HG03097 (cell line): Measurements from ENCODE around the gene ACTRT2.

Experiments
- ATAC-seq: cut with Tn5 transposase; IDR thresholded peaks from one replicate; pipeline ENCODE4 v1.9.1; 2021; ENCODE audit not compliant: unreplicated experiment, low FRiP score

The ACTRT2 gene

DNA sequence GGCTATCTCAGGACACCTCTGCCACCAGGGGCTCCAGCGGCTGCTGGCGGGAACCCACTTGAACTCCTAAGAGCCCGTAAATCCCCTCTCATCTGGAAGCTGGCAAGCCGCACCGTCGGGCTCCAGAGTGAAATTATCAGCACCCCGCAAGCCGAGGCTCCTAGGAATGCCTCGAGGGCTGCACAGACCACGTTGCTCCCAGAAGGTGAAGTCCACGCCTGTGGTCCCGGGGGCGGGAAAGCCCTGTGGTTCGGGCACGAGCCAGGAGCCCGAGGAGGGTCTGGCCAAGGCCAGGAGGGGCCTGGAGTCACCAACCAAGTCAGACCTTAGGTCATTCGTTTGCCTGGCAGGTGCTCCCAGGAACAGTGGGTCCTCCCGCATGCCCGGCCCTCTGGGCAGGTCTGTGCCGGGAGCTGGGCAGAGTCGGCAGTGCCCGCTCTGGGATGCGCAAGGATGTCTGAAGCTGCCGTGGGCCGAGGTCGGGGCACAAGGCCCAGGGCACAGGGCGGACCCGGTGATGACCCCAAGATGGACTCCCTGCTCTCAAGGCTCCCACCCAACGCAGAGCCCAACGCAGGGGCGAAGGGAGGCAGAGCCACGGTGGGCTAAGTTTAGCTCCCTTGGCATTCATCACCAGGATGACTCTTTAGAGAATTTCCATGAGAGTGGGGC lies 8.9 kb downstream of the ACTRT2 start:
- ATAC-seq = no peak

DNA sequence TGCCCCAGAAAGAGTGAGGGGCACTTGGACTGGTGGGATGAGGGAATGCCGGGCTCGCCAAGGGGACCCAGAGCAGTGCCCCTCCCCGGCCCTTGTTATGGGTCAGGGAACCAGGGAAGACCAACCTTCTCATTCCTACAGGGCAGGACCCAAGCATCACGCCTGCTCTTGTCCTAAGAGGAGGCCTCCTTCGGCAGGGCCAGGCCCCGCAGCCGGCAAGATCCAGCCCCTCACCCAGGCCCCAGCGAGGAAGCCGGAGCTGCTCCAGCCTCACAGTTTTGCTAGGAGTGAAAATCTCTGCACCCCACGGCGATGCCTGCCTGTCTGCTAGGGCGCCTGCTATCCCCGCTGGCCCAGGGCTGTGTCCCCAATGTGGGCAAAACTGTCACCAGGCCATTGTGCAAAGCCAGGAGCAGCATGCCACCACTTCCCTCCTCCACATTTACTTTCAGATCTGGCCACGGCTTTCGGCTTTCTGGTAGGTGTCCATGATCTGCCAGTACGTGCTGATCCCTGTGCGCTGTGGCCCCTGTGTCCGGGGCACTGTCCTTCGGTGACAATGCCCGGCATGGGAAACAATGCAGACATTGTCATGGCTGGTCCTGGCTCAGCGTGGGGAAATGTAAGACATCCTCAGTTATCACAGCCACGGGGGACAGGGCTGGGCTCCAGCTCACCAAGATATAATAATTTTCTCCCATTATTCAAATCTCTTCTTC lies 9.6 kb downstream of the ACTRT2 start:
- no peak for ATAC-seq

DNA sequence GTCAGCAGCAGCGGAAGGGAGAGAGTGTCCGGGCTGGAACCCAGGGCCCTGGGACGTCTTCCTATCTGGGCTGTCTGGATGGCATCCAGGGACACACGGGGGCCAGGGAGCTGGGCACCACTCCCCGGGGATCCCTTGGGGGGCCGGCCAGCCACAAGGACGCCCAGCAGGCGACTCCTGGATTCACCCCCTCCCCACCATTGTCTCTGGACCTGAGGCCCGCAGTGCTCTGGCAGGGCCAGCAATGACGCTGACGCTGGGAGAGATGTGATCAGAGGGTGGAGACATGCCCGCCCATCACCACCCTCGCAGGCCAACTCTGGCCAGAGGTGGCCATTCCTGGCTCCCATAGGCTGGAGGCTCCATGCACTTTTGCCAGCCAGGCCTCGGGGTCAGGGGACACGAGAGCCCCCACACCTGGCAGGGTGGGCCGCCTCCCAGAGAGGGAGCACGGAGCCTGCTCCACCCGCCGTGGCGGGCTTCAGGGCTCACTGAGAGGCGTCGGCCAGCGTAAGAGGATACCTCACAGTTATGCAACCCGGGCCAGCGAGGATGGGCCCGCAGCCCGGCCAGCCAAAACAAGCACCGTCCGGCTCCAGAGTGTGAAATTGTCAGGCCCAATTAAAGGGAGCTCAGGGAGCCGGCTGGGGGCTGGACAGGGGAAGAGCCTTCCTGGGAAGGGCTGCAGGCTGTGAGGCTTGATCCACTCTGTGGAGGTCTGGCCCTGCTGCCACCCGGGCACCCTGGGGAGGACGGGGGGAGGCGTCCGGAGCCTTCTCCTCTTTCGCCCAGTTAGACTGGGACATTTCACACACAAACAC lies 10.3 kb downstream of the ACTRT2 start:
- no peak for ATAC-seq

DNA sequence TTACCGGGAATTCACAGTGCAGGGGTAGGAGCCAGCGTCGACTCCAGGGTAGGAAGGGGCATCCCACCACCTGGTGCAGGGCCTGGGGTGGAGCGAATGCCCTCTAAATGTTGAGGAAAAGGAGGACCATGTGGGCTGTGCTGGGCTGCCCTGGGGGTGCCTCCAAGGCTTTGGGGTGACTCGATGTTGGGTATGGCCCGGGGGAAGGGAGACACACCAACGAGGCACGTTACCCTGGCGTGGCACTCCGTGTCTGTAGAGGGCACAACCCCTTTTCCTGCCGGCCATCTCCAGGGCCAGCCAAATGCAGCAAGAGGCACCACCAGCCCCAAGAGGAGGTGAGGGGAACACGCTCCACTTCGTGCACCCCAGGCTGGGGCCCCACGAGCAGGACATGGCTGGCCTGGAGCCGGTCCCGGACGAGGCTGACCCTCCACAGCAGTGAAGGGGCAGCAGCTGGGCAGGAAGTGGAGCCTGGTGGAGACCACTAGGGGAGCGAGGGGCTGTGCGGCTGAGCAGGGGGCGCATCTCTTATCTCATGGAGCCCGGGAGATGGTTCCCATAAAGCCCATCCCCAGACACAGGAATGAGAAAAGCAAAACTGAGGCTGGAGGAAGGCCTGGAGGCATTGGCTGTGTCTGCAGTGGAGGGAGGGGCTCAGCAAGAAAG lies 11.2 kb downstream of the ACTRT2 start:
- no peak for ATAC-seq

DNA sequence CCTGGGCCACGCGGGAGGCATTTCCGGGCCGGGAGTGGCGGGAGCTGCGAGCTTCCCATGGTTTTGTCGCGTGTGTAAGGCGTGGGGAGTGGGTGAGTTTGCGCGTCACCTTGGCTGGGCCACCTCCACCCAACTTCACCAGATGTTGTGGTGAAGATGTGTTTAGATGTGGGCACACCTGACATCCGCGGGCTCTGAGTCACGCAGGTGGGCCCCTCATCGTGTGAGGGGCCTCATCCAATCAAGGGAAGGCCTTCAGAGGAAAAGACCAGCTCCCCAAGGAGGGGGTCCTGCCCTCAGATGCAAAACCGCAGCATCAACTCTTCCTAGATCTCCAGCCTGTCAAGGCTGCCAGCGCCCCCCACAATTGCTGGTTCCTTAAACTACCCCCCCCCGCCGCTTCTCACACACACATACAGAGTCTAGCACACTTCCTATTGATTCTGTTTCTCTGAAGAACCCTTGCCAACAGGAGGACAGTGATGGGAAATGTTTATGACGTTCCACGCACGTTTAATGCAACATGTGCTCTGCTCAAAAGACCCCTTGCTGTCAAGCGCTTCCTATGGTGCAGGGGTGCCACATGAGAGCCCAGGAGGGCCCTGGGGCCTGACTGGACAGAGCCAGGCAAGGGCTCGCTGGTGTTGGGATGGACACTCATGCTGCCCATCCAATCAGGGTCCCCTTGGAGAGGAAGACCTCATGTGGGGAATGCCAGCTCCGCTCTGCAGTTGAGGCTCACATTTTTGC lies 11.9 kb downstream of the ACTRT2 start:
- no peak for ATAC-seq

DNA sequence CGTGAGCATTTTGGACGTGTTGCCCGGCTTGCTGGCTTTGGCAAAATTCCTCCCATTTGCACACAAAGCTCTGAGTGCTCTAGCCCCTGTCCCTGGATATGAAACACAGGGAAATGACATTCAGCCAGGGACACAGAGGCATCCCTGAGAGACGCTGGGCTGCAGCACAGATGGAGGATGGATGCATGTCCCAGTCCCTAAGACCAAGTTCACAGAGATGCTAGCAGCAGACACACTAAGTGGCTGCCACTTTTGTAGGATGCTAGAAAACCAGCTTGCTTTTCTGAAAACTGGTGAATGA lies 12.5 kb downstream of the ACTRT2 start:
- no peak for ATAC-seq

DNA sequence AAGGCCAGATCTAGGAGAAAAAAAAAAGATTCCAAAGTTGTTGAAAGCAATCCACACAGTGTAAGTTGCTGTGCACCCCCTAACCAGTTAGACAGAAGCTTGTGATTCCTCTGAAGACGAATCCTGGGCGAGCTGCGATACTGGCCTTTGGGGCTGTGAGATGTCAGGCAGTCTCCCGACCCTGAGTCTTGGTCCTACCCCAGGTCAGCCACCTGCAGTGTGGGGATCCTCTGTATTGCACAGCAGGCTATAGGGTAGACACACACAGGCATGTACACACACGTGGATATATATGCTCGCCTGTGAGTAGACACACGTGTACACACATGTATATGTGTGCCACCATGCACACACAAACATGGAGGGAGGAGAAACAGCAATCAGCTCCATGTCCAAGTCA lies 12.9 kb downstream of the ACTRT2 start:
- no peak for ATAC-seq

DNA sequence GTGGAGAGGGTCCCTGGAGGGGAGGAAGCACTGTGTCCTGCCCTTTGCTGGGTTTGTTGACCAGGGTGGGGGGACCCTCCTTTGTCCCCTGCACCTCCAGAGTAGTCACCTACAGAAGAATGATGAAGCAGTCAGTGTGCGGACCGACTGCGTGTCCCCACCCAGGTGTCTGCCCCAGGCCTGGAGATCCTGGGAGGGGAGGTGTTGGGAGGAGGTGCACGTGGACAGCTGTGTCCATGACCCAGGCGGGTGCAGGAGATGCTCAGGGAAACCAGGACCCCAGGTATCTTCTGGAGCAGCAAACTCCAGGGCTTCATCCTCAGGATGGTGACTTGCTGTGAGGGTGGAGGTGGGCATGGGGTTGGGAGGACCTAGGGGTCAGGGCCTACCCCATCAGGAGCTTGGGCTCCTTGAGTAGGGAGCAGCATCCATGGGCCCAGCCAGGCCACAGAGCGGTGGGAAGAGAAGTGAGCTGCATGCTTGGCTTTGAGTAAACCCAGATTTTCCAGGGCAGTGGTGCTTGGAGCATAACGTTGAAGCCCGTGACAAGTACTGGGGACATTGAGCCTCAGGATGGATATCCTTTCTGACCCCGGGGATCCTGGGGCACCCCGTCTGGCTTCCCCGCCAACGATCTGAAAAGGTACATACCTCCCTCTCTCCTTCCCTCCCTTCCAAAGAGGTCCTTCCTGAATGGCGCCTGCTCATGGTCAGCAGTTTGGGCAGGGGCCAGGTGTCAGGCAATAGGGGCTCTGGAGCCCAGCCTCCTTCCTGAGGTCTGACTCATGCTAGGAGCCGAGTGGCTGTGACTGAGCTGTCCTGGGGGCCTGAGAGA lies 13.7 kb downstream of the ACTRT2 start:
- ATAC-seq = no peak

DNA sequence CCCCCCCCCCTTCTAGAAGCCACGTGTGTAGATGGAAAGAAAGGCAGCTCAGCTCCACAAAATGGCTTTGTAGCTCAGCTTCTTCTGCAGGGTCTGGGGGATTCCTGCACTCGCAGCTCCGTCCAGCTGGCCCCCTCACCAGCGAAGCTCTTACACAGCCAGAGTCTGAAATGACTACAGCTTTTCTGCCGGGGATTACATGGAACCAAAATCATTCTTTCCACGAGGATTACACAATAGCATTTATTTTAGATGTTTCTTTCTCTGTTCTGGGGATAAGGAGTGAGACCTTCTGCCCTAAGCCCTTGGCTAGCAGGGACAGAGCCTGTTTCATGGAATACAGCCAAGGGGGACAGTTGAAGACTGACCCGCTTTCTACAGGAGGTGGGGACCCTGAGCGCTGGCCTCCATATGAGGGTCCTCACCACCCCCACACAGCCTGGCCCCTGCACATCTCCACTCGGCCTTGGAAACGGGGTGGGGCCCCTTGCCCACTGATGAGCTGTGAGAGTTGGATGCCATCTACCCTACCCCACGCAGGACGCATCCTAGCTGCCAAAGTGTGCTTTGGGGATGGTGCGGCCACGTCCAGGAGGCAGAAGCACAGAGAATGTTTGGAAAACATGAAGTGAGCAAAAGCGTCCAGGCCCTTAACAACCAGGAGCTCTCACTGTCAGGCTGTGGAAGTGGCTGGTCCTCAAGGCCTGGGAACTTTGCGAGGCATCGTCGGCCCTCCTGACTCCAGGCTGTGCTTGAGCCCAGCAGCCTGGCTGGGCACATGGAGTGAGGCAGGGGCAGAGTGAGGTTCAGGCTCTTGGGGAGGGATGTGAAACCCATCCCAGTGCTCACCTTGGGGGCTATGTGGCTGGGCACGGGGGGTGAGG lies 14.5 kb downstream of the ACTRT2 start:
- ATAC-seq = no peak

DNA sequence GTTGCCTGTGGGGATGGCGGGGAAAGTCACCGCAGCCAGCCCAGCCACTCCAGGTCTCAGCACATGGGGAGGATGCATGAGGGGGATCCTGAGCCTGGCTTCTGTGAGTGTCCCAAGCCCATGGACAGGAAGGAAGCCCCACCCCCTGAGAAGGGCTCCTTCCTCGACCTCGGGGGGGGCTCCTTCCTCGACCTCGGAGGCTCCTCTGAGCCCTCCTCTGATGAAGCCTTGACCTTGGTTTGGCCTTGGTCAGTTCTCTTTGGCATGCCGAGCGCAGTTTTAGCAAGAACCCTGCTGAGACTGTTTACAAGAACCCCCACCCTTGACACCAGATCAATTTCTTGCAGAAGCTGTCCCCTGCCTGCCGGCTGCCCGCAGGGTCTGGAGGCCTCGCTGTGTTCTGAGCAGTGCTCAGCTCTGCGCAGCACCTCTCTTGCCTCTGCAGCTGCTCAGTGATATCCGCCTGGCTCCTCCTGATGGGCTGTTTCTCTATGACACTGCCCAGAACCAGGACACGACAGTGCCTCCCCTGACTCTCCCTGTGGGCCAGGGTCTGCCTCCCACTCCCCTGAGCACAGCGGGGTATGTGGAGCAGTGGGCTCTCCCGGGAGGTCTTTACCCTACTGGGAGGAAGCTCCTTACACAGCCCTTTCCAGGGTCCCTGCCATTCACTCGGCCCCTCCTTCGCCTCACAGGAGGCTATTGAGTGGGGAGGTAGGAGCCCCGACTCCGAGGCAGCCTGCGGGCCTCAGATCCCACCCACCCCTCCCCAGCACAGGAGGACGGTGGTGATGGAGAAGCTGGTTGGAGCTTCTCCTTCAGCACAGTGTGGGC lies 15.4 kb downstream of the ACTRT2 start:
- ATAC-seq = no peak

DNA sequence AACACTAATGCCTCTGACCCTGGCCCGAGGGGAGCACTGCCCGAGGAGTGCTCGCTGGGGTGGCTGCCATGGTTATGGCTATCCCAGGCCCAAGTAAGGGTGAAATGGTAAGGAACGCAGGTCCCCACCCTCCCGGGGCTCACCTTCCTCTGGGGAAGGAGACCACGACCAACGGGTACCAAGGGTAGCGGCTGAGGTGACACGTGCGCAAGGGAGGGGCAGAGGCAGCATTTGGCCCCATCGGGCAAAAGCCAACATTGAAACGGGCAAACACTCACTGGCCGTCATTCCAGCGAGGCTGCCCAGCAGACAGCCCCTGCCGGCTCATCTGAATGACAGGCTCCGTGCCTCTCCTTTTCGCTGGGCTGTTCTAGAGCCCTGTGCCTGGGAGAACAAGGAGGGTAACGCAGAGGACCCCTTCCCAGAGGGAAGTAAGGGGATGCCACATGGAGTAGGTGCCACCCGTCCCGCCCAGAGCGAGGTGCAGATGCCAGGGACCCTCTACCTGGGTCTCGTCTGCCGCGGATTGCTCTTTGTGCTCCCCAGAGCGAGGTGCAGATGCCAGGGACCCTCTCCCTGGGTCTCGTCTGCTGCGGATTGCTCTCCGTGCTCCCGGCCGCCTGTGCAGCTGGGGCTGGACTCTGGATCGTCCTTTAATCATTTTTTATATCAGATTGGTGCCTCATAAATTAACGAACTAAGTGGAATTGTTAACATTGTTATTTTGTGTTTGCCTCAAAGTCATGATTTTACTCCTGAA lies 16.2 kb downstream of the ACTRT2 start:
- no peak for ATAC-seq

DNA sequence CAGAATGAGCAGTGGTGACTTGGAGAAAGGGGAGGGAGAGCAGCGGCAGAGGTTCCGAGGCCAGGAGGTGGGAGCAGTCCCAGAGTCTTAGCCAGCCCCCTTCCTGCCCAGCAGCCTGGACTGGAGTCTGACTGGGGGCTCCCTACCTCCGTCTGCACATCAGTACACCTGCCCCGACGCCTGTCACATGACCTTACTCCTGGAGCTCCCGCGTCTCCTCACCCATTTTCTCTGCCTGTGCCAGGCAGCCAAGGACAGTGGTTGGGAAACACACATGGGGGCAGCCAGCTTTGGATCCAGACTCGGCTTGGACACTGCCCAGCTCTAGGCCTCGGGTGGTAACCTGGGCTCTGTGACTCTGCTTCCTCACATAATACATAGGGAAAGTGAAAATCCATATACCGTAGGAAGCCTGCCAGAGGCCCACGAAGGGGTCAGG lies 16.9 kb downstream of the ACTRT2 start:
- ATAC-seq = no peak

DNA sequence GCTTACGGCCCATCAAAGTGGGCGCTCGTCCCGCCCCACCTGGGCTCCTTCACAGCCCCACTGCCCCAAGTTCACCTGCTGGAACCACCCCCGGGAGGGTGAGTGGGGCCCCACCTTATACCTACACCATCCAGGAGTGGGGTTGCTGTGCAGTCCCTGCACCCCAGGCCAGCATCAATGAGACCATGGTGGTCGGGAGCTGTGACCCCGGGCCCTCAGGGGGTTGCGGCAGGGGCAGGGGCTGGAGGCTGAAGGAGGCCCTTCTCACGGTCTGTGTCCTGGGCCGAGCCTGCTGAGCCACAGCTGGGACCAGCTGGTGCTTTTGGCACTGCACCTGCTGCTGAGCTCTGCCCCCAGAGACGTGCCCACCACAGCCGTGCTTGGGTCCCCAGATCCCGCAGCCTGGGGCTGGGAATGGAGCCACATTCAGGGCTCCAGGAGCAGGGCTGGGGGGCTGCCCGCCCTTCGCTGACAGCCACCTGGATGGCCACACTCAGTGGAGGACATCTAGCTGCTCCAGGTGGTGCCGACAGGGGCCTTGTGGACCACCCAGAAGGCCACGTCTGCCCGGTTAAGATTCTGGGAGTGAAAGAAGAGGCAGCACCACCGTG lies 17.4 kb downstream of the ACTRT2 start:
- ATAC-seq = no peak

DNA sequence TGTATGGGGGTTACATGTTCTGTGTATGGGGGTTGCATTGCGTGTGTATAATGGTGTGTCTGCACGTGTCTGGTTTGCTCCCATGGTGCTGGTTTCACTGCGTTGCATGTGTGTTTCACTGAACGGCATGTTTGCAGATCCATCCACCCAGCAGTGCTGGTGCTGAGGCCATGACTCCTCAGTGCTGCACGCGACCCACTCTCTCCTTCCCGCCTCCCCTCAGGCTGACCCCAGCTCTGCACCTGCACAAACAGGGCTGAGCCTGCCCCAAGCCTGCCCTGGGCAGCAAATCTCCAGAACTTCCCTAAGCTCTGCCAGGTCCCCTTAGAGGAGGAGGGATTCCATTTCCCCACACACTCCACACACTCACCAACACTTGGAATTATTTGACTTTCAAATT lies 18.7 kb downstream of the ACTRT2 start:
- ATAC-seq = no peak

DNA sequence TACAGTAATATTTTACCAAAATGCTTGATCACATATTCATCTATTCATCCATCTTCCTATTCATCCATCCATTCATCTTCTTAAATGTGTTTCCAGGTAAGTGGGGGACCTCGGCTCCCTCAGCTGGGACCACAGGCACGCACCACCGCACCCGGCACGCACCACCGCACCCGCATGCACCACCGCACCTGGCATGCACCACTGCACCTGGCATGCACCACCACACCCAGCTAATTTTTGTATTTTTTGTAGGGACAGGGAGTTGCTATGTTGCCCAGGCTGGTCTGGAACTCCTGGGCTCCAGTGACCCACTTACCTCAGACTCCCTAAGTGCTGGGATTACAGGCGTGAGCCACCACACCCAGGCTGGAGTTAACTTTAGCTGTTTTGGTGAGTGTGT lies 21.2 kb downstream of the ACTRT2 start:
- no peak for ATAC-seq

DNA sequence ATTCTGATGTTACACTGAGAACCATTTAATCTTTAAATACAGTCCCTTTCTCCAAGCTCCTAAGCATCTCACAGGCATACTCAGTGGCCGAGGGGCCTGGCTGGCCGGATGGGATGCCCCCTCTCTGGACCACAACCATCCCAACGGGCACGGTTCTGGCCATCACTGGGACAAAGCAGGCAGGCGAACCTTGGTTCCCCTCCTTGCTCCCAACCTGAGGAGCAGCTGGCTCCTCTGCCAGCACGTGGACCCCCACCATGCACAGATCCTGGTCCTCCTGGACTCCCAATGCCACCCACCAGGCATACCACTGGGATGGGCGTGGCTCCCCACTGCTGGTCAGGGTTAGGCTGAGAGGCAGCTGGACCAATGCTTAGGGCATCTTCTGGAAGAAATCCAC lies 27.9 kb downstream of the ACTRT2 start:
- ATAC-seq = no peak

DNA sequence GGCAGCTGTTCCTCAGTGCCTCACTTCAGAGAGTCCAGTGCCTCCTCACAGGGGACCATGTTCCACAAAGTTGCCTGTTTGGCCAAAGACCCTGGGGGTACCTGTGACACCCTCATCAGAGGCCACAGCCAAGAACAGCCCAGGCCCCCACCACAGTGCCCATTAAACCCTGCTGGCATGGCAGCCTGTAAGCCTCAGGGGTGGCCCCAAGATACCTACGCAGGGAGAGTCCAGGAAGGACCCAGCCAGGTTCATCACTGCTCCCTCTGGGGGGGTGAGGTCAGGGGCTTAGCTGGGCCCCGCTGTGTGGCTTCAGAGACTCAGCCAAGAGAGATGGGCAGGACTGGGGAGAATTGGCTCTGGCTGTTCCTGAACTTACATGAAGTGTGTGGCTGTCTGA lies 28.6 kb downstream of the ACTRT2 start:
- ATAC-seq = no peak
